ENCODE results near the gene EIF4G3.

EIF4G3 gene

GRCh38 chr1:20891091-20891490 is 285.6 kb downstream of the EIF4G3 start:
- no peak overlapping the region for H3K27ac ChIP-seq
- TF ChIP-seq CTCF (conservative IDR thresholded peaks at IDR 0.05), result no peak
- TF ChIP-seq ZFX (IDR thresholded peaks at IDR 0.05), result no peak

GRCh38 chr1:20887246-20887645 is 289.5 kb downstream of the EIF4G3 start:
- H3K27ac ChIP-seq, result no peak overlapping the region
- no peak for TF ChIP-seq ZFX (IDR thresholded peaks at IDR 0.05)
- TF ChIP-seq CTCF (conservative IDR thresholded peaks at IDR 0.05), result no peak

- TF ChIP-seq ZFX (IDR thresholded peaks at IDR 0.05), result no peak
- no peak for TF ChIP-seq CTCF (conservative IDR thresholded peaks at IDR 0.05)
- H3K27ac ChIP-seq, result no peak overlapping the region
Measured at GRCh38 chr1:20885121-20885520, 291.6 kb downstream of the EIF4G3 start.

DNA sequence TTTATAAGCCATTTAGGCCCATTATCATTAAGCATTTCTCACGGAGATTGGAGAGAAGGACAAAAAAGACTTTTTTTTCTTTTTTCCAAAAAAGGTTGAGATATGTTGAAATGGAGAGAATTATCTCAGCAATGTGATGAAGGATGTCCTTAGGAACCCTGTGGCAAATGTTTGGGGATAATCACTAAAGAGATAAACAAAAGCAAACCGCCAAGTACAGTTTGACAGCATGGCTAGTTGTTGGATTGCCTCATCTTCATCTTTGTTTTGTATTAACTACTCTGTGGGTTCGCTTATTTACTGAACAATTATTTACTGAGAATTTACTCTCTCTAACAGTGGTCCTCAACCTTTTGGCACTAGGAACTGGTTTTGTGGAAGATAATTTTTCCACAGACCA is 292.2 kb downstream of the EIF4G3 start:
- TF ChIP-seq ZFX (IDR thresholded peaks at IDR 0.05), result no peak
- no peak overlapping the region for H3K27ac ChIP-seq

DNA sequence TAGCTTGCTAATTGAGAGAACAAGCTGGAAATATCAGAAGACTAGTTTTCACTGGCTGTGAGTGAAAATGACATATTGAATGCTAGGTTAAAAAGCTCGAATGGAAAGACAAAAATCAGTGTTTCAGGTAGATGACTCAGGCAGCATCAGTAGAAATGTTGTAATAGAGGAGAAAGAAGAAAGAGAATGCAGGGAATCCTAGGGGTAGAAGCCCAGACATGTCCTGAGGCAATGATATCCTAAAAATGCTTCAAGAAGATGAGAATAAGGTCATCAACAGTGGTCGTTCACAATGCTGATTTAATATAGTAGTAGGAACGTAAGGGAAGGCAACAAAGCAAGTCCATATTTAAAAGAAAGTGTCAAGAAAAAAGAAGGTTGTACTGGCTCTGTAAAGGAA is 292.9 kb downstream of the EIF4G3 start:
- no peak for TF ChIP-seq ZFX (IDR thresholded peaks at IDR 0.05)
- TF ChIP-seq CTCF (conservative IDR thresholded peaks at IDR 0.05), result no peak
- no peak overlapping the region for H3K27ac ChIP-seq

- no peak overlapping the region for H3K27ac ChIP-seq
- TF ChIP-seq CTCF (conservative IDR thresholded peaks at IDR 0.05) (no peak), ZFX (IDR thresholded peaks at IDR 0.05) (no peak)
Measured at GRCh38 chr1:20882837-20883236, 293.9 kb downstream of the EIF4G3 start.

DNA sequence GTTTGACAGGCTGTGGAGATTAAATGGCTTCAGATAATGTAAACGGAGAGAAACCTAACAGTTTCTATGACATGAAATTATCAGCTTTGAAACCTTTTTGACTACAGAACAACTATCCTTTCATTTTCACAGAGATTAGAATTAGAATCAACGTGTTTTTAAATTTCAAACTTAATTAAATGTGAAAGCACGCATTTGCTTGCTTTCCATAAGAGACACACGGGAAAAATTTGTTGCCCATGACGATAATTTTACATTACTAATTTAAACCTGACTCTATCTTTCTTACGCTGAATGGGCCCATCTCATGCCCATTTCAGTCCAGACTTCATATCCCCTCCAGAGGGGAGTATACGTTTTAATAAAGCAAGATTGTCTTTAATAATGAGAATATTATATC is 297.9 kb downstream of the EIF4G3 start:
- no peak for TF ChIP-seq CTCF (conservative IDR thresholded peaks at IDR 0.05)
- no peak for TF ChIP-seq ZFX (IDR thresholded peaks at IDR 0.05)

GRCh38 chr1:20875198-20875973 is 301.3 kb downstream of the EIF4G3 start:
- TF ChIP-seq CTCF (conservative IDR thresholded peaks at IDR 0.05), result no peak
- no peak for TF ChIP-seq ZFX (IDR thresholded peaks at IDR 0.05)
- no peak overlapping the region for H3K27ac ChIP-seq

More for the DNA sequence above, 297.9 kb downstream of the EIF4G3 start:
- H3K27ac ChIP-seq, result no peak overlapping the region

All from C4-2B (cell line).